Panc1 (cell line): ENCODE results near the gene PDXK.

ENCODE experiments used
- CTCF ChIP-seq: fragments of 450-650 bp; IDR thresholded peaks from 2 replicates; pipeline ENCODE4 v1.5.1; 2017; ENCODE audit warnings: mild to moderate bottlenecking
- REST ChIP-seq, 2 experiments: IDR thresholded peaks; 2 replicates each; pipeline ENCODE4 v1.6.1; 2011 to 2012; ENCODE audit warnings: low read depth in 2 of 2, control low read depth in 1 of 2, low read length in 1 of 2, mild to moderate bottlenecking in 1 of 2, moderate library complexity in 1 of 2; ENCODE audit not compliant: insufficient read depth in 1 of 2
- TCF7L2 ChIP-seq: IDR thresholded peaks from 2 replicates; pipeline ENCODE4 v1.6.1; 2011; ENCODE audit warnings: mild to moderate bottlenecking, low read depth, low read length, inconsistent platforms

GRCh38 chr21:43809346-43809799 is 90.4 kb downstream of the PDXK start:
- TF ChIP-seq CTCF (no peak), TCF7L2 (no peak), REST (IDR thresholded peaks at IDR 0.05; ENCODE audit: insufficient read depth in 1 of 2, low read depth in 2 of 2, low read length in 1 of 2) (no peak)
